NCI-H748 (cell line): ENCODE results near the gene SELENOI.

Experiments used
- DNase-seq: peaks from one replicate; lab custom pipeline; 2025; ENCODE audit not compliant: unreplicated experiment; lab: John Stamatoyannopoulos, UW

SELENOI gene

DNA sequence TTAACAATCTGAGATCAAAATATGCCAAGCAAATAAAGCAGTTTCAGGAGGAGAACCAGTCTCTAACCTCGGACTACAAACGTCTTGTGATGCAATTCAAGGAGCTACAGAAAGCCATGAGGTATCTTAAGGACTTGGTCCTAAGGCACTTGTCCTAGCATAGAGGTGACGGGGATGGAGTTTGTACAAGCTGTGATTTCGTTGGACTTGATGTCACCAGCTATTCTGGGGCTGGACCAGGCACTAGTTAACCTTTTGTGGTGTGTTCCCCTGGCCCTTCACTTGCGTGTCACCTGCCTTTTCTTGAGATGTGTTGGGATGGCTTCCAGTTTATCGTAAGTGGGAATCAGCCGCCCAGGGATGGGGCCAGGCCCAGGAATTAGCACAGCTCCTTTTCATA lies 98.3 kb downstream of the SELENOI start:
- DNase-seq = no peak
